Measurements from ENCODE around the gene IFNAR2.

DNA sequence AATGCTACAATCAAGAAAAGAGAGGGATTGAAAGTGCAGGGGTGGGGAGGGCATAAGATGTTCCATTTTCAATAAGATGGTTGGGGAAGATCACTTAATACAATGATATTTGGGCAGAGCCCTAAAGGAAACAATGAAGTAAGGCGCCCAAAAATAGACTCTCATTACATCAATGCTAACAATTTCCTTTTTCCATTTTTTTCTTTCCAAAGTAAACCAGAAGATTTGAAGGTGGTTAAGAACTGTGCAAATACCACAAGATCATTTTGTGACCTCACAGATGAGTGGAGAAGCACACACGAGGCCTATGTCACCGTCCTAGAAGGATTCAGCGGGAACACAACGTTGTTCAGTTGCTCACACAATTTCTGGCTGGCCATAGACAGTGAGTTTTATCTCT, 16.8 kb downstream of the IFNAR2 start:
- TF ChIP-seq, protein P1, sequence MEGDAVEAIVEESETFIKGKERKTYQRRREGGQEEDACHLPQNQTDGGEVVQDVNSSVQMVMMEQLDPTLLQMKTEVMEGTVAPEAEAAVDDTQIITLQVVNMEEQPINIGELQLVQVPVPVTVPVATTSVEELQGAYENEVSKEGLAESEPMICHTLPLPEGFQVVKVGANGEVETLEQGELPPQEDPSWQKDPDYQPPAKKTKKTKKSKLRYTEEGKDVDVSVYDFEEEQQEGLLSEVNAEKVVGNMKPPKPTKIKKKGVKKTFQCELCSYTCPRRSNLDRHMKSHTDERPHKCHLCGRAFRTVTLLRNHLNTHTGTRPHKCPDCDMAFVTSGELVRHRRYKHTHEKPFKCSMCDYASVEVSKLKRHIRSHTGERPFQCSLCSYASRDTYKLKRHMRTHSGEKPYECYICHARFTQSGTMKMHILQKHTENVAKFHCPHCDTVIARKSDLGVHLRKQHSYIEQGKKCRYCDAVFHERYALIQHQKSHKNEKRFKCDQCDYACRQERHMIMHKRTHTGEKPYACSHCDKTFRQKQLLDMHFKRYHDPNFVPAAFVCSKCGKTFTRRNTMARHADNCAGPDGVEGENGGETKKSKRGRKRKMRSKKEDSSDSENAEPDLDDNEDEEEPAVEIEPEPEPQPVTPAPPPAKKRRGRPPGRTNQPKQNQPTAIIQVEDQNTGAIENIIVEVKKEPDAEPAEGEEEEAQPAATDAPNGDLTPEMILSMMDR (IDR thresholded peaks at IDR 0.05) = no peak
- TF ChIP-seq POLR2AphosphoS5 (IDR thresholded peaks at IDR 0.05) = no peak
